ENCODE results near the gene PKDREJ.

DNA sequence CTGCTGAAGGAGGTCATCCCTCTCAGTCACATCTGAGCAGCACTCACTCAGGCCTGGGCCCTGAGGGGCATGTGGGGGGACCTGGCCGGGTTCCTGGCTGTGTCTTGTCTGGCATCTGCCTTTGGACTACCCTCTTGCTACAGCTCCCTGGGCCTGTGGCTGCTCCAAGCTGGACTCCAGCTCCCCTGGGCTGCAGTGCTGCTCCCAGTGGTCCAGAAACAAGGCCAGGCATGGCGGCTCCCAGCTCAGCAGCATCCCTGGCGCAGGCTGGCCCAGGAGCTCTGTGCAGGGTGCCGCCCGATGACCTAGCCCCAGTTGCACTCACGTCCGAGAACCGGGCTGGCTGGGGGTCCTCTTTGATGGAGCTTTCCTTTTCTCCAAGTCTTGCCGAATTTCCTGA lies 18.4 kb downstream of the PKDREJ start:
- TF ChIP-seq, protein P1, sequence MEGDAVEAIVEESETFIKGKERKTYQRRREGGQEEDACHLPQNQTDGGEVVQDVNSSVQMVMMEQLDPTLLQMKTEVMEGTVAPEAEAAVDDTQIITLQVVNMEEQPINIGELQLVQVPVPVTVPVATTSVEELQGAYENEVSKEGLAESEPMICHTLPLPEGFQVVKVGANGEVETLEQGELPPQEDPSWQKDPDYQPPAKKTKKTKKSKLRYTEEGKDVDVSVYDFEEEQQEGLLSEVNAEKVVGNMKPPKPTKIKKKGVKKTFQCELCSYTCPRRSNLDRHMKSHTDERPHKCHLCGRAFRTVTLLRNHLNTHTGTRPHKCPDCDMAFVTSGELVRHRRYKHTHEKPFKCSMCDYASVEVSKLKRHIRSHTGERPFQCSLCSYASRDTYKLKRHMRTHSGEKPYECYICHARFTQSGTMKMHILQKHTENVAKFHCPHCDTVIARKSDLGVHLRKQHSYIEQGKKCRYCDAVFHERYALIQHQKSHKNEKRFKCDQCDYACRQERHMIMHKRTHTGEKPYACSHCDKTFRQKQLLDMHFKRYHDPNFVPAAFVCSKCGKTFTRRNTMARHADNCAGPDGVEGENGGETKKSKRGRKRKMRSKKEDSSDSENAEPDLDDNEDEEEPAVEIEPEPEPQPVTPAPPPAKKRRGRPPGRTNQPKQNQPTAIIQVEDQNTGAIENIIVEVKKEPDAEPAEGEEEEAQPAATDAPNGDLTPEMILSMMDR (conservative IDR thresholded peaks at IDR 0.05; ENCODE audit: low read length): no peak
- no peak for TF ChIP-seq EZH2phosphoT487 (IDR thresholded peaks at IDR 0.05; ENCODE audit: borderline replicate concordance, low read depth, low read length)
